H9 (cell line): ENCODE measurements around the gene PGA3. TPM values are rescaled to one million over a fixed set of nuclear protein-coding genes. Genes with fewer than 3 reads are reported as not detected.

Experiments used
- DNase-seq: peaks from one replicate; pipeline ENCODE4 v3.0.0-alpha.2; 2017
- H2AFZ ChIP-seq: one replicate; pipeline ENCODE4 v1.6.1; 2013; ENCODE audit warnings: mild to moderate bottlenecking, low read length, control low read depth, moderate library complexity
- H2AK5ac ChIP-seq: 2 replicates; pipeline ENCODE4 v1.6.1; 2013; ENCODE audit warnings: low read length, control low read depth, mixed read lengths; ENCODE audit not compliant: insufficient read length
- H2BK120ac ChIP-seq: one replicate; pipeline ENCODE4 v1.6.1; 2013; ENCODE audit warnings: low read depth, mild to moderate bottlenecking, low read length, control low read depth, inconsistent platforms; ENCODE audit not compliant: poor library complexity, severe bottlenecking
- H2BK12ac ChIP-seq: 2 replicates; pipeline ENCODE4 v1.6.1; 2013; ENCODE audit warnings: low read length, control low read depth, mixed read lengths, low read depth; ENCODE audit not compliant: insufficient read length
- H2BK15ac ChIP-seq: 2 replicates; pipeline ENCODE4 v1.6.1; 2013; ENCODE audit warnings: low read depth, low read length, control low read depth
- H2BK20ac ChIP-seq: one replicate; pipeline ENCODE4 v1.6.1; 2013; ENCODE audit warnings: low read depth, mild to moderate bottlenecking, low read length, control low read depth, inconsistent platforms; ENCODE audit not compliant: poor library complexity, severe bottlenecking
- H2BK5ac ChIP-seq: 2 replicates; pipeline ENCODE4 v1.6.1; 2013; ENCODE audit warnings: low read length, control low read depth, mixed read lengths; ENCODE audit not compliant: insufficient read length
- H3K14ac ChIP-seq: 2 replicates; pipeline ENCODE4 v1.6.1; 2013; ENCODE audit warnings: low read length, control low read depth; ENCODE audit not compliant: insufficient read depth
- H3K18ac ChIP-seq: 2 replicates; pipeline ENCODE4 v1.6.1; 2013; ENCODE audit warnings: low read depth, mild to moderate bottlenecking, mixed read lengths, low read length, control low read depth; ENCODE audit not compliant: insufficient read length
- H3K23ac ChIP-seq: 2 replicates; pipeline ENCODE4 v1.6.1; 2013; ENCODE audit warnings: low read length, control low read depth, mixed read lengths, low read depth; ENCODE audit not compliant: insufficient read length
- H3K23me2 ChIP-seq: 2 replicates; pipeline ENCODE4 v1.6.1; 2013; ENCODE audit warnings: low read depth, mild to moderate bottlenecking, mixed read lengths, low read length, control low read depth; ENCODE audit not compliant: insufficient read length, poor library complexity, severe bottlenecking
- H3K27ac ChIP-seq: 2 replicates; pipeline ENCODE4 v1.5.1; 2013; ENCODE audit warnings: low read length, control low read depth, mixed read lengths, low read depth; ENCODE audit not compliant: insufficient read length
- H3K27me3 ChIP-seq: 2 replicates; pipeline ENCODE4 v1.6.1; 2013; ENCODE audit warnings: low read length, control low read depth, inconsistent platforms; ENCODE audit not compliant: insufficient read depth
- H3K4ac ChIP-seq: 2 replicates; pipeline ENCODE4 v1.6.1; 2013; ENCODE audit warnings: low read depth, mild to moderate bottlenecking, control low read depth, inconsistent platforms, low read length, moderate library complexity
- H3K4me1 ChIP-seq: 2 replicates; pipeline ENCODE4 v1.6.1; 2013; ENCODE audit warnings: low read length, control low read depth, inconsistent platforms; ENCODE audit not compliant: insufficient read depth
- H3K4me2 ChIP-seq: 2 replicates; pipeline ENCODE4 v1.6.1; 2013; ENCODE audit warnings: low read length, control low read depth, mixed read lengths; ENCODE audit not compliant: insufficient read length, insufficient read depth
- H3K56ac ChIP-seq: 2 replicates; pipeline ENCODE4 v1.6.1; 2013; ENCODE audit warnings: low read depth, mild to moderate bottlenecking, mixed read lengths, low read length, control low read depth; ENCODE audit not compliant: insufficient read length
- H3K79me1 ChIP-seq: 2 replicates; pipeline ENCODE4 v1.6.1; 2013; ENCODE audit warnings: low read depth, mild to moderate bottlenecking, moderate library complexity, low read length, control low read depth, inconsistent platforms; ENCODE audit not compliant: insufficient read depth, poor library complexity, severe bottlenecking
- H3K79me2 ChIP-seq: 2 replicates; pipeline ENCODE4 v1.6.1; 2013; ENCODE audit warnings: low read length, control low read depth, inconsistent platforms; ENCODE audit not compliant: insufficient read depth
- H3K9ac ChIP-seq: 2 replicates; pipeline ENCODE4 v1.6.1; 2013; ENCODE audit warnings: low read length, control low read depth, mixed read lengths; ENCODE audit not compliant: insufficient read length; ENCODE audit errors: extremely low read depth
- H3K9me3 ChIP-seq: one replicate; pipeline ENCODE4 v1.6.1; 2013; ENCODE audit warnings: low read depth, low read length, inconsistent platforms; ENCODE audit not compliant: control insufficient read depth
- H3T11ph ChIP-seq: one replicate; pipeline ENCODE4 v1.6.1; 2013; ENCODE audit warnings: mild to moderate bottlenecking, low read length, control low read depth, inconsistent platforms
- H4K20me1 ChIP-seq: one replicate; pipeline ENCODE4 v1.6.1; 2013; ENCODE audit not compliant: control insufficient read depth, insufficient read length, insufficient read depth
- H4K5ac ChIP-seq: 2 replicates; pipeline ENCODE4 v1.6.1; 2013; ENCODE audit warnings: low read depth, mild to moderate bottlenecking, mixed read lengths, low read length, control low read depth; ENCODE audit not compliant: insufficient read length
- H4K8ac ChIP-seq: replicated peaks from 2 replicates; pipeline ENCODE4 v1.6.1; 2013; ENCODE audit warnings: low read length, control low read depth, mixed read lengths, low read depth; ENCODE audit not compliant: insufficient read length
- H4K91ac ChIP-seq: 2 replicates; pipeline ENCODE4 v1.6.1; 2013; ENCODE audit warnings: low read depth, mild to moderate bottlenecking, moderate library complexity, mixed read lengths, low read length, control low read depth; ENCODE audit not compliant: insufficient read length
- H3K27ac Mint-ChIP-seq, 3 experiments: 2 replicates in 2 of 3; 3 replicates in 1 of 3; pipeline ENCODE4 v1.8.0; 2020 to 2021; ENCODE audit warnings: mixed read lengths in 3 of 3, mild to moderate bottlenecking in 1 of 3, moderate library complexity in 1 of 3
- H3K27me3 Mint-ChIP-seq: 2 replicates; pipeline ENCODE4 v1.8.0; 2021; ENCODE audit warnings: low read depth, mild to moderate bottlenecking, moderate library complexity, mixed read lengths
- H3K36me3 Mint-ChIP-seq, 3 experiments: 2 replicates in 2 of 3; 3 replicates in 1 of 3; pipeline ENCODE4 v1.8.0; 2020 to 2021; ENCODE audit warnings: low read depth in 3 of 3, mixed read lengths in 3 of 3; ENCODE audit not compliant: insufficient read depth in 1 of 3
- H3K4me1 Mint-ChIP-seq, 2 experiments: 2 replicates each; pipeline ENCODE4 v1.8.0; 2020; ENCODE audit warnings: mixed read lengths in 2 of 2
- H3K4me3 Mint-ChIP-seq, 2 experiments: 2 replicates in 1 of 2; 3 replicates in 1 of 2; pipeline ENCODE4 v1.8.0; 2020 to 2021; ENCODE audit warnings: mild to moderate bottlenecking in 2 of 2, mixed read lengths in 2 of 2, moderate library complexity in 1 of 2
- H3K9me3 Mint-ChIP-seq, 2 experiments: 2 replicates in 1 of 2; 3 replicates in 1 of 2; pipeline ENCODE4 v1.8.0; 2020; ENCODE audit warnings: mild to moderate bottlenecking in 2 of 2, mixed read lengths in 2 of 2, moderate library complexity in 1 of 2
- CTCF ChIP-seq: fragments of 200-600 bp; sonication (generic); conservative IDR thresholded peaks from 3 replicates; pipeline ENCODE4 v1.8.0; 2021; ENCODE audit warnings: antibody characterized with exemption, mild to moderate bottlenecking
- WGBS: extraction: QIAGEN DNeasy Blood & Tissue Kit; methylation state at CpG from one replicate; pipeline ENCODE4 v1.1.7; 2013; ENCODE audit warnings: missing lambda C conversion rate, low lambda C conversion rate, mixed read lengths; ENCODE audit not compliant: insufficient read length; ENCODE audit errors: extremely low coverage; 5-methylcytosine and 5-hydroxymethylcytosine counted together
- total RNA-seq: library from RNA; stranded (reverse); gene quantifications from 2 replicates; pipeline ENCODE4 v1.2.1, GENCODE V29; 2021

PGA3 gene
- total RNA-seq, 1 experiment from 2014 or later = not detected

DNA sequence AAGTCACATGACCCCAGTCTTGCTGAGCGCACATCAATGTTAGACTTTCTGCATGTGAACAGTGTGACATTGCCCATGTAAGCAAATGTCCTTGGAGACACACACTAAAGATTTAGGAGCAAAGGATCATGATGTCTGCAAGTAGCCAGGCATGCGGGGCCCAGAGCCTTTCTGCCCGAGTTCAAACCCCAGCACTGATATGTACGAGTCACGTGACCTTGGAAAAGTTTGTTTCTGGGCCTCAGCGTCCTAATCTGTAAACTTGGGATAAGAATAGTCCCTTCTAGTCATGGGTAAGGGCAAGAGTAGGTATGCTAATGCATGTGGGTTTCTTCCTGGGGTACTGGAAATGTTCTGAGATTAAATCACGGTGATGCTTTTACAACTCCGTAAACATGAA, 16.8 kb upstream of the PGA3 start:
- Histone ChIP-seq H2BK15ac (no peak overlapping the region), H3K23ac (no peak overlapping the region), H2BK5ac (no peak overlapping the region), H3K9me3 (no peaks in the 10 kb centered on the region), H3T11ph (no peak overlapping the region), H2BK12ac (no peak overlapping the region), H4K91ac (no peak overlapping the region), H3K4me2 (no peak overlapping the region), H2BK120ac (no peak overlapping the region), H3K4me1 (no peaks in the 10 kb centered on the region), H3K9ac (no peak overlapping the region), H3K14ac (no peak overlapping the region), H3K79me2 (no peaks in the 10 kb centered on the region), H2BK20ac (no peak overlapping the region), H4K8ac (no peak overlapping the region), H4K5ac (no peak overlapping the region), H3K23me2 (no peaks in the 10 kb centered on the region), H2AK5ac (no peak overlapping the region), H3K18ac (no peak overlapping the region), H3K4ac (no peak overlapping the region), H3K27ac (no peak overlapping the region), H3K27me3 (no peaks in the 10 kb centered on the region), H4K20me1 (no peaks in the 10 kb centered on the region), H2AFZ (no peak overlapping the region), H3K56ac (no peak overlapping the region), H3K79me1 (no peaks in the 10 kb centered on the region)
- Mint-ChIP-seq H3K27me3 (peaks cover 2% of the 10 kb centered on the region; the same call in 1 of the 2 replicates), H3K36me3 (no peaks in the 10 kb centered on the region), H3K4me3 (no peak overlapping the region), H3K9me3 (peaks cover 2 to 5% of the 10 kb centered on the region in 2 experiments; a peak in 3 of 5 replicates), H3K4me1 (no peaks in the 10 kb centered on the region), H3K27ac (no peak overlapping the region)
- no peak for DNase-seq
- TF ChIP-seq CTCF = no peak
- WGBS = no CpG with 5 or more reads among the region's 8 CpGs
